ENCODE data around the gene RELL2. TPM values are rescaled to one million over a fixed set of nuclear protein-coding genes. Genes with fewer than 3 reads are reported as not detected.

RELL2 gene
- total and polyA plus RNA-seq, 11 donors: 0.25 to 2.7 (median 0.72) TPM

DNA sequence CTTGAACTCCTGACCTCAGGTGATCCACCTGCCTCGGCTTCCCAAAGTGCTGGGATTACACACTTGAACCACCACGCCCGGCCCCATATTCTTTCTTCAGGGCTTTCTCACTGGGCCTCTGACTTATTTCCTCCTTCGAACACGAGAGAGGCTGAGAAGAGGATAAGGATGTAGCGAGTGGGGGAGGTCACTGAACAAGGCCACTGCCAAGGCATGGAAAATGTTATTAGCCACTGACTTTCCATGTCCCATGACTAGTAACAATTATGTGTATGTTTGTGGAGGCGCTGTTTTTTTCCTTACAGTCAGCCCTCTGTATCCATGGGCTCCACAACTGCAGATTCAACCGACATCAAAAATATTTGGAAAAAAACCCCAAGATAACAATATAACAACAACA is 26.7 kb downstream of the RELL2 start:
- Histone ChIP-seq H3K9me3 (no peaks in the 10 kb centered on the region), H3K27me3 (no peaks in the 10 kb centered on the region), H3K4me1 (peaks cover 0 to 9% (median 0%) of the 10 kb centered on the region in 12 donors), H3K27ac (no peak overlapping the region), H3K36me3 (peaks cover 0 to 76% (median 43%) of the 10 kb centered on the region in 9 donors), H3K4me3 (no peak overlapping the region)
- ATAC-seq: no peak
- DNase-seq: no peak
- TF ChIP-seq CTCF (IDR thresholded peaks at IDR 0.05) (no peak), POLR2A (IDR thresholded peaks at IDR 0.05) (no peak)
- 71 to 80% (median 76%) methylated on average over 8 of the region's 8 CpGs for WGBS, 4 donors
- intact Hi-C loops (cut with DNase I): no loop called here

- Histone ChIP-seq H3K4me3 (no peak overlapping the region), H3K36me3 (peaks cover 0 to 76% (median 35%) of the 10 kb centered on the region in 9 donors), H3K27ac (no peak overlapping the region), H3K9me3 (no peaks in the 10 kb centered on the region), H3K4me1 (peaks cover 0 to 9% (median 0%) of the 10 kb centered on the region in 12 donors), H3K27me3 (no peaks in the 10 kb centered on the region)
- peak; percentile 54 to 84 (median 78) for ATAC-seq
- DNase-seq: peak; percentile 70 to 84 (median 78)
- peak; percentile 80 to 92 (median 89) for TF ChIP-seq CTCF (IDR thresholded peaks at IDR 0.05)
- TF ChIP-seq POLR2A (IDR thresholded peaks at IDR 0.05): no peak
- intact Hi-C loops (cut with DNase I): no loop called here
- WGBS, 4 donors: 35 to 46% (median 40%) methylated on average over 10 to 13 of the region's 13 CpGs
These were observed 28.1 kb downstream of the RELL2 start for GRCh38 chr5:141664733-141665461.

- TF ChIP-seq CTCF (IDR thresholded peaks at IDR 0.05) (no peak), POLR2A (IDR thresholded peaks at IDR 0.05) (no peak)
- Histone ChIP-seq H3K4me3 (no peak overlapping the region), H3K27ac (no peak overlapping the region), H3K36me3 (peaks cover 0 to 79% (median 44%) of the 10 kb centered on the region in 9 donors), H3K9me3 (no peaks in the 10 kb centered on the region), H3K4me1 (peaks cover 0 to 9% (median 0%) of the 10 kb centered on the region in 12 donors), H3K27me3 (no peaks in the 10 kb centered on the region)
- 88 to 89% (median 88%) methylated on average over 18 of the region's 18 CpGs for WGBS, 4 donors
- DNase-seq (no peak), ATAC-seq (no peak)
- intact Hi-C loops (cut with DNase I): no loop called here
These were observed 29.5 kb downstream of the RELL2 start for GRCh38 chr5:141665995-141666940.
